ENCODE results near the gene RANBP9. TPM values are rescaled to one million over a fixed set of nuclear protein-coding genes. Genes with fewer than 3 reads are reported as not detected.
A peak's percentile ranks its signal among the peaks of the same experiment; 100 is the strongest.

RANBP9 gene
- total and polyA plus RNA-seq, 4 donors = 16.6 to 50.4 (median 25.5) TPM

DNA sequence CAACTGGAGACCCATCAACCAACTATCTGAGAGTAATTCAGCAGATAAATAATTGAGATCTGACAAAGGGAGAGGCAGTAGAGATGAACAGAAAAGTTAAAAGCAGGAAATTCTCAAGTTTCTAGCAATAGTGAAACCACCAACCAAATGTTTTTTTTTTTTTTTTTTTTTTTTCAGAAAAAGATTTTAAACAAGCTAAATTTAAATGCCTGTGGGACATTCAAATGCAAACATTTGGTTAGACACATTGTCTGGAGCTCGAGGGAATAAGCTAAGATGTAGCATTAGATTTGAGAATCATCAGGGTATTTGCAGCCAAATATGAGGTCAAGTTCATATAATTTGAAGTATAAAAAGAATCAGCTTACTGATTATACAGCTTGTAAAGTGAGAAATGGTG is 16.4 kb downstream of the RANBP9 start:
- Histone ChIP-seq H3K36me3 (ENCODE audit: control insufficient read depth in 4 of 4, insufficient read depth in 4 of 4, low read length in 4 of 4) (peaks cover 0 to 8% (median 2%) of the 10 kb centered on the region in 4 donors), H3K4me3 (no peak overlapping the region), H3K27ac (ENCODE audit: low read depth in 1 of 2, low read length in 1 of 2) (no peak overlapping the region), H3K9me3 (ENCODE audit: control insufficient read depth in 4 of 4, insufficient read depth in 3 of 4, low read length in 3 of 4) (no peaks in the 10 kb centered on the region), H3K4me1 (ENCODE audit: control insufficient read depth in 5 of 5, insufficient read depth in 5 of 5, low read length in 5 of 5) (peaks cover 0 to 19% (median 0%) of the 10 kb centered on the region in 5 donors), H3K9ac (ENCODE audit: insufficient read depth in 1 of 2, low read length in 2 of 2) (no peak overlapping the region), H3K27me3 (ENCODE audit: control insufficient read depth in 3 of 3, insufficient read depth in 3 of 3, low read length in 2 of 3) (no peaks in the 10 kb centered on the region)
- ATAC-seq (ENCODE audit: insufficient read depth, low FRiP score) = no peak
- TF ChIP-seq, protein P1, sequence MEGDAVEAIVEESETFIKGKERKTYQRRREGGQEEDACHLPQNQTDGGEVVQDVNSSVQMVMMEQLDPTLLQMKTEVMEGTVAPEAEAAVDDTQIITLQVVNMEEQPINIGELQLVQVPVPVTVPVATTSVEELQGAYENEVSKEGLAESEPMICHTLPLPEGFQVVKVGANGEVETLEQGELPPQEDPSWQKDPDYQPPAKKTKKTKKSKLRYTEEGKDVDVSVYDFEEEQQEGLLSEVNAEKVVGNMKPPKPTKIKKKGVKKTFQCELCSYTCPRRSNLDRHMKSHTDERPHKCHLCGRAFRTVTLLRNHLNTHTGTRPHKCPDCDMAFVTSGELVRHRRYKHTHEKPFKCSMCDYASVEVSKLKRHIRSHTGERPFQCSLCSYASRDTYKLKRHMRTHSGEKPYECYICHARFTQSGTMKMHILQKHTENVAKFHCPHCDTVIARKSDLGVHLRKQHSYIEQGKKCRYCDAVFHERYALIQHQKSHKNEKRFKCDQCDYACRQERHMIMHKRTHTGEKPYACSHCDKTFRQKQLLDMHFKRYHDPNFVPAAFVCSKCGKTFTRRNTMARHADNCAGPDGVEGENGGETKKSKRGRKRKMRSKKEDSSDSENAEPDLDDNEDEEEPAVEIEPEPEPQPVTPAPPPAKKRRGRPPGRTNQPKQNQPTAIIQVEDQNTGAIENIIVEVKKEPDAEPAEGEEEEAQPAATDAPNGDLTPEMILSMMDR (IDR thresholded peaks at IDR 0.05; ENCODE audit: control extremely low read depth, extremely low read depth) = no peak
- 66 to 71% methylated on average over 1 of the region's 1 CpG for WGBS, 2 donors
- no peak for DNase-seq

- peaks cover 0 to 11% (median 2%) of the 10 kb centered on the region in 4 donors for H3K36me3 ChIP-seq (ENCODE audit: control insufficient read depth in 4 of 4, insufficient read depth in 4 of 4, low read length in 4 of 4)
- H3K4me3 ChIP-seq = no peak overlapping the region
- H3K4me1 ChIP-seq (ENCODE audit: control insufficient read depth in 5 of 5, insufficient read depth in 5 of 5, low read length in 5 of 5) = peaks cover 0 to 21% (median 0%) of the 10 kb centered on the region in 5 donors
- H3K9ac ChIP-seq (ENCODE audit: insufficient read depth in 1 of 2, low read length in 2 of 2) = no peak overlapping the region
- H3K27me3 ChIP-seq (ENCODE audit: control insufficient read depth in 3 of 3, insufficient read depth in 3 of 3, low read length in 2 of 3) = no peaks in the 10 kb centered on the region
- peak overlapping the region in 1 of 2 donors; percentile 2 for H3K27ac ChIP-seq (ENCODE audit: low read depth in 1 of 2, low read length in 1 of 2)
- TF ChIP-seq, protein P1 (IDR thresholded peaks at IDR 0.05; ENCODE audit: control extremely low read depth, extremely low read depth) = no peak
- 93 to 97% methylated on average over 4 of the region's 4 CpGs for WGBS, 2 donors
- no peaks in the 10 kb centered on the region for H3K9me3 ChIP-seq (ENCODE audit: control insufficient read depth in 4 of 4, insufficient read depth in 3 of 4, low read length in 3 of 4)
- DNase-seq = no peak
- ATAC-seq (ENCODE audit: insufficient read depth, low FRiP score) = no peak
Observed at GRCh38 chr6:13694562-13694961, 17.1 kb downstream of the RANBP9 start.

- WGBS, 2 donors = 94 to 96% methylated on average over 5 of the region's 5 CpGs
- H3K4me3 ChIP-seq = no peak overlapping the region
- ATAC-seq (ENCODE audit: insufficient read depth, low FRiP score) = no peak
Observed at GRCh38 chr6:13689511-13690256, 22.0 kb downstream of the RANBP9 start.

More at GRCh38 chr6:13689511-13690256, 22.0 kb downstream of the RANBP9 start:
- peaks cover 0 to 19% (median 0%) of the 10 kb centered on the region in 5 donors for H3K4me1 ChIP-seq (ENCODE audit: control insufficient read depth in 5 of 5, insufficient read depth in 5 of 5, low read length in 5 of 5)
- H3K27me3 ChIP-seq (ENCODE audit: control insufficient read depth in 3 of 3, insufficient read depth in 3 of 3, low read length in 2 of 3) = no peaks in the 10 kb centered on the region
- no peak overlapping the region for H3K9ac ChIP-seq (ENCODE audit: insufficient read depth in 1 of 2, low read length in 2 of 2)
- TF ChIP-seq, protein P1 (IDR thresholded peaks at IDR 0.05; ENCODE audit: control extremely low read depth, extremely low read depth) = no peak
- no peak overlapping the region for H3K27ac ChIP-seq (ENCODE audit: low read depth in 1 of 2, low read length in 1 of 2)
- DNase-seq = no peak
- H3K9me3 ChIP-seq (ENCODE audit: control insufficient read depth in 4 of 4, insufficient read depth in 3 of 4, low read length in 3 of 4) = no peaks in the 10 kb centered on the region
- H3K36me3 ChIP-seq (ENCODE audit: control insufficient read depth in 4 of 4, insufficient read depth in 4 of 4, low read length in 4 of 4) = peaks cover 0 to 4% (median under 1%) of the 10 kb centered on the region in 4 donors

Data from lung (tissue), 12 donors.